GM23338 (cell line): ENCODE measurements around the gene DENND5A. TPM values are rescaled to one million over a fixed set of nuclear protein-coding genes. Genes with fewer than 3 reads are reported as not detected.
A peak's percentile ranks its signal among the peaks of the same experiment; 100 is the strongest.

ENCODE experiments used
- ATAC-seq: fragments of 200-7000 bp; cut with Tn5 transposase; 3 replicates; pipeline ENCODE4 v1.9.1; 2020
- DNase-seq: peaks from one replicate; pipeline ENCODE4 v3.0.0-alpha.2; 2015; ENCODE audit warnings: low spot score
- H2AFZ ChIP-seq: fragments of 200-600 bp; sonication (generic); 2 replicates; pipeline ENCODE4 v1.8.0; 2016; ENCODE audit warnings: antibody characterized with exemption, mild to moderate bottlenecking, moderate library complexity
- H3F3A ChIP-seq: fragments of 200-600 bp; sonication (generic); replicated peaks from 2 replicates; pipeline ENCODE4 v1.8.0; 2017; ENCODE audit warnings: antibody characterized with exemption, mixed run types, low read depth
- H3K27ac ChIP-seq: fragments of 200-600 bp; sonication (generic); 2 replicates; pipeline ENCODE4 v1.6.1; 2016; ENCODE audit warnings: low read depth
- H3K27me3 ChIP-seq: fragments of 200-600 bp; sonication (generic); 2 replicates; pipeline ENCODE4 v1.8.0; 2016; ENCODE audit warnings: mild to moderate bottlenecking, mixed run types, moderate library complexity; ENCODE audit not compliant: insufficient read depth
- H3K36me3 ChIP-seq: fragments of 200-600 bp; sonication (generic); 2 replicates; pipeline ENCODE4 v1.8.0; 2016; ENCODE audit warnings: mild to moderate bottlenecking; ENCODE audit not compliant: insufficient read depth
- H3K4me1 ChIP-seq: fragments of 200-600 bp; sonication (generic); 2 replicates; pipeline ENCODE4 v1.8.0; 2016; ENCODE audit warnings: mild to moderate bottlenecking, moderate library complexity; ENCODE audit not compliant: insufficient read depth
- H3K4me2 ChIP-seq: fragments of 200-600 bp; sonication (generic); 2 replicates; pipeline ENCODE4 v1.7.1; 2017; ENCODE audit warnings: mixed run types
- H3K4me3 ChIP-seq: fragments of 200-600 bp; sonication (generic); 2 replicates; pipeline ENCODE4 v1.6.1; 2016; ENCODE audit warnings: mixed run types
- H3K79me2 ChIP-seq: fragments of 200-600 bp; sonication (generic); replicated peaks from 2 replicates; pipeline ENCODE4 v1.8.0; 2017; ENCODE audit warnings: mild to moderate bottlenecking; ENCODE audit not compliant: insufficient read depth
- H3K9me2 ChIP-seq: fragments of 200-600 bp; sonication (generic); 2 replicates; pipeline ENCODE4 v1.8.0; 2017; ENCODE audit not compliant: insufficient read depth
- H4K20me1 ChIP-seq: fragments of 200-600 bp; sonication (generic); replicated peaks from 2 replicates; pipeline ENCODE4 v1.8.0; 2017; ENCODE audit warnings: mild to moderate bottlenecking; ENCODE audit not compliant: insufficient read depth
- H3K27ac Mint-ChIP-seq: 2 replicates; pipeline ENCODE4 v1.8.0; 2020; ENCODE audit warnings: inconsistent platforms, mild to moderate bottlenecking, moderate library complexity, mixed read lengths
- H3K27me3 Mint-ChIP-seq: 3 replicates; pipeline ENCODE4 v1.8.0; 2022; ENCODE audit warnings: low read depth, mild to moderate bottlenecking, moderate library complexity, mixed read lengths, inconsistent platforms; ENCODE audit not compliant: insufficient read depth, poor library complexity
- H3K36me3 Mint-ChIP-seq: 3 replicates; pipeline ENCODE4 v1.8.0; 2021; ENCODE audit warnings: low read depth, mild to moderate bottlenecking, inconsistent platforms, moderate library complexity, mixed read lengths
- H3K4me1 Mint-ChIP-seq: 3 replicates; pipeline ENCODE4 v1.8.0; 2020; ENCODE audit warnings: mild to moderate bottlenecking, inconsistent platforms, mixed read lengths
- H3K4me3 Mint-ChIP-seq: 3 replicates; pipeline ENCODE4 v1.8.0; 2021; ENCODE audit warnings: moderate library complexity, mild to moderate bottlenecking, inconsistent platforms, mixed read lengths
- H3K9me3 Mint-ChIP-seq: 3 replicates; pipeline ENCODE4 v1.8.0; 2020; ENCODE audit warnings: moderate library complexity, mild to moderate bottlenecking, inconsistent platforms, mixed read lengths
- CTCF ChIP-seq, 2 experiments: fragments of 200-600 bp in 1 of 2; sonication (generic) in 1 of 2; conservative IDR thresholded peaks; 2 replicates each; pipeline versions ENCODE4 v1.5.1 to v1.6.1; 2016 to 2017; ENCODE audit warnings: antibody characterized with exemption in 2 of 2, low read depth in 2 of 2, mild to moderate bottlenecking in 2 of 2, moderate library complexity in 1 of 2
- EZH2 ChIP-seq: fragments of 200-600 bp; sonication (generic); IDR thresholded peaks from one replicate; pipeline ENCODE4 v1.8.0; 2017; ENCODE audit warnings: antibody characterized with exemption, mild to moderate bottlenecking, low read depth; ENCODE audit not compliant: unreplicated experiment
- EZH2phosphoT487 ChIP-seq: fragments of 200-600 bp; sonication (generic); IDR thresholded peaks from one replicate; pipeline ENCODE4 v1.8.1; 2018; ENCODE audit warnings: antibody characterized with exemption; ENCODE audit not compliant: unreplicated experiment
- JUNB ChIP-seq: IDR thresholded peaks from one replicate; pipeline ENCODE4 v1.6.1; 2016; ENCODE audit warnings: antibody characterized with exemption; ENCODE audit not compliant: unreplicated experiment
- POLR2AphosphoS5 ChIP-seq: IDR thresholded peaks from 2 replicates; pipeline ENCODE4 v1.6.1; 2016; ENCODE audit warnings: antibody characterized with exemption, low read depth
- ZNF114 ChIP-seq: fragments of 250-450 bp; sonication (Bioruptor Pico); IDR thresholded peaks from 2 replicates; pipeline ENCODE4 v1.5.0; 2020; ENCODE audit warnings: mild to moderate bottlenecking, moderate library complexity
- ZNF331 ChIP-seq: fragments of 250-450 bp; sonication (Bioruptor Pico); IDR thresholded peaks from 2 replicates; pipeline ENCODE4 v1.5.0; 2020; ENCODE audit warnings: low read depth, mild to moderate bottlenecking, moderate library complexity
- ZNF462 ChIP-seq: fragments of 250-450 bp; sonication (Bioruptor Pico); IDR thresholded peaks from 2 replicates; pipeline ENCODE4 v1.5.0; 2020; ENCODE audit warnings: mild to moderate bottlenecking, moderate library complexity
- polyA plus RNA-seq: library from polyadenylated mRNA; unstranded; fragments of >200 nt; fragmentation: Nextera tagmentation; extraction: Ambion mirVana; gene quantifications from 2 replicates; pipeline ENCODE4 v1.2.1, GENCODE V29; 2016
- total RNA-seq: library from RNA; depleted of rRNA; stranded (reverse); fragments of >200 nt; shearing (Covaris generic); gene quantifications from 2 replicates; pipeline ENCODE4 v1.2.3, GENCODE V29; 2014

The DENND5A gene
- total and polyA plus RNA-seq, 2 experiments from 2014 or later = 28.1 to 56.3 TPM

- TF ChIP-seq ZNF462 (CRISPR knock-in tag) (no peak), CTCF (conservative IDR thresholded peaks at IDR 0.05; ENCODE audit: low read depth in 2 of 2) (no peak), EZH2 (no peak), POLR2AphosphoS5 (no peak), JUNB (no peak)
These were observed 88.6 kb downstream of the DENND5A start (continued) for GRCh38 chr11:9176550-9176949.

GRCh38 chr11:9176136-9176535 lies 89.0 kb downstream of the DENND5A start:
- Histone ChIP-seq H4K20me1 (no peaks in the 10 kb centered on the region), H3K27me3 (no peaks in the 10 kb centered on the region), H3K4me2 (no peak overlapping the region), H3K9me2 (no peaks in the 10 kb centered on the region), H3F3A (no peaks in the 10 kb centered on the region), H3K36me3 (peaks cover 15% of the 10 kb centered on the region), H2AFZ (no peak overlapping the region), H3K27ac (peak overlapping the region; percentile 56; the same call in 1 of the 2 replicates), H3K4me1 (no peaks in the 10 kb centered on the region), H3K4me3 (no peak overlapping the region), H3K79me2 (no peaks in the 10 kb centered on the region)
- Mint-ChIP-seq H3K27ac (no peak overlapping the region), H3K9me3 (no peaks in the 10 kb centered on the region), H3K4me1 (peaks cover 5% of the 10 kb centered on the region; the same call in 2 of the 3 replicates), H3K36me3 (peaks cover 50% of the 10 kb centered on the region), H3K4me3 (no peak overlapping the region), H3K27me3 (peaks cover 2% of the 10 kb centered on the region)
- DNase-seq = no peak
- no peak for ATAC-seq
- TF ChIP-seq EZH2phosphoT487 (no peak), ZNF462 (CRISPR knock-in tag) (no peak), ZNF331 (CRISPR knock-in tag) (no peak), EZH2 (no peak), ZNF114 (CRISPR knock-in tag) (no peak)
